GM12878 (cell line): ENCODE data around the gene P3R3URF. TPM values are rescaled to one million over a fixed set of nuclear protein-coding genes. Genes with fewer than 3 reads are reported as not detected.

ENCODE experiments used
- BHLHE40 ChIP-seq, 2 experiments: fragments of 450-650 bp in 1 of 2; IDR thresholded peaks; 2 replicates each; pipeline ENCODE4 v1.6.1; 2011 to 2017; ENCODE audit warnings: low read depth in 2 of 2, borderline replicate concordance in 1 of 2, improper control_type of control experiment in 1 of 2, low read length in 1 of 2, mild to moderate bottlenecking in 1 of 2
- CEBPB ChIP-seq, 2 experiments: fragments of 150-350 bp in 1 of 2; IDR thresholded peaks; 2 replicates each; pipeline ENCODE4 v1.6.1; 2012 to 2014; ENCODE audit warnings: low read depth in 2 of 2, low read length in 2 of 2, borderline replicate concordance in 1 of 2, inconsistent platforms in 1 of 2
- CREB1 ChIP-seq: IDR thresholded peaks from 2 replicates; pipeline ENCODE4 v1.6.1; 2012; ENCODE audit warnings: low read depth, mild to moderate bottlenecking, inconsistent platforms
- EED ChIP-seq: sonication (generic); IDR thresholded peaks from 2 replicates; pipeline ENCODE4 v1.6.1; 2016; ENCODE audit warnings: antibody characterized with exemption, low read depth
- ESRRA ChIP-seq: IDR thresholded peaks from 2 replicates; pipeline ENCODE4 v1.6.1; 2012; ENCODE audit warnings: mild to moderate bottlenecking, low read length, improper control_type of control experiment
- GATAD2B ChIP-seq: fragments of 450-650 bp; conservative IDR thresholded peaks from 2 replicates; pipeline ENCODE4 v1.6.1; 2017; ENCODE audit warnings: low read depth, mild to moderate bottlenecking, moderate library complexity
- IKZF2 ChIP-seq, 2 experiments: fragments of 450-650 bp; IDR thresholded peaks; 2 replicates each; pipeline ENCODE4 v1.6.1; 2017; ENCODE audit warnings: mild to moderate bottlenecking in 2 of 2, moderate library complexity in 2 of 2
- KLF5 ChIP-seq: fragments of 450-650 bp; IDR thresholded peaks from 2 replicates; pipeline ENCODE4 v1.6.1; 2014; ENCODE audit warnings: mild to moderate bottlenecking; ENCODE audit not compliant: partially characterized antibody
- MYC ChIP-seq: IDR thresholded peaks from 2 replicates; pipeline ENCODE4 v1.6.1; 2011; ENCODE audit warnings: mild to moderate bottlenecking, low read length, moderate library complexity, inconsistent platforms; ENCODE audit not compliant: insufficient read depth, insufficient replicate concordance, insufficient read length, severe bottlenecking
- NFXL1 ChIP-seq: fragments of 450-650 bp; IDR thresholded peaks from 2 replicates; pipeline ENCODE4 v1.6.1; 2017; ENCODE audit warnings: antibody characterized with exemption, mild to moderate bottlenecking, borderline replicate concordance
- NR2C1 ChIP-seq: fragments of 450-650 bp; IDR thresholded peaks from 2 replicates; pipeline ENCODE4 v1.6.1; 2017; ENCODE audit warnings: antibody characterized with exemption, mild to moderate bottlenecking, moderate library complexity
- PAX8 ChIP-seq: fragments of 450-650 bp; IDR thresholded peaks from 2 replicates; pipeline ENCODE4 v1.6.1; 2017; ENCODE audit warnings: mild to moderate bottlenecking, moderate library complexity
- RB1 ChIP-seq: fragments of 450-650 bp; formaldehyde crosslinking; IDR thresholded peaks from 2 replicates; pipeline ENCODE4 v1.6.1; 2017; ENCODE audit warnings: mild to moderate bottlenecking, borderline replicate concordance
- STAT3 ChIP-seq: IDR thresholded peaks from 2 replicates; pipeline ENCODE4 v1.6.1; 2011; ENCODE audit warnings: low read depth, low read length, improper control_type of control experiment
- TCF12 ChIP-seq: IDR thresholded peaks from 2 replicates; pipeline ENCODE4 v1.6.1; 2011; ENCODE audit warnings: low read depth, mild to moderate bottlenecking, low read length
- ZBED1 ChIP-seq: IDR thresholded peaks from 2 replicates; pipeline ENCODE4 v1.6.1; 2016; ENCODE audit warnings: borderline replicate concordance
- ZNF207 ChIP-seq: fragments of 450-650 bp; IDR thresholded peaks from 2 replicates; pipeline ENCODE4 v1.6.1; 2014; ENCODE audit warnings: antibody characterized with exemption, mild to moderate bottlenecking, borderline replicate concordance
- ZNF274 ChIP-seq: IDR thresholded peaks from one replicate; pipeline ENCODE4 v1.8.0; 2011; ENCODE audit not compliant: insufficient read length, insufficient read depth
- ZNF622 ChIP-seq: fragments of 450-650 bp; IDR thresholded peaks from 2 replicates; pipeline ENCODE4 v1.6.1; 2017; ENCODE audit warnings: mild to moderate bottlenecking, inconsistent platforms
- ZSCAN29 ChIP-seq: fragments of 450-650 bp; IDR thresholded peaks from 2 replicates; pipeline ENCODE4 v1.6.1; 2017; ENCODE audit warnings: mild to moderate bottlenecking, moderate library complexity
- polyA plus RNA-seq, 11 experiments: library from polyadenylated mRNA; depleted of rRNA in 4 of 11; unstranded in 6 of 11; stranded (reverse) in 5 of 11; fragments of >200 nt; fragmentation: Nextera tagmentation in 4 of 11; fragmentation: Illumina TruSeq in 1 of 11; extraction: Ambion mirVana in 4 of 11; extraction: Trizol in 1 of 11; gene quantifications; 1 replicate in 1 of 11; 2 replicates in 10 of 11; pipeline versions ENCODE4 v1.2.1 to v1.2.3, GENCODE V29; 2011 to 2016; ENCODE audit warnings: inconsistent platforms in 2 of 11, missing spikeins in 2 of 11, low read depth in 1 of 11
- total RNA-seq, 4 experiments: library from RNA; depleted of rRNA in 3 of 4; stranded (reverse); fragments of >200 nt in 3 of 4; fragmentation: Illumina TruSeq in 1 of 4; extraction: Trizol in 1 of 4; gene quantifications; 2 replicates each; pipeline versions ENCODE4 v1.2.1 to v1.2.3, GENCODE V29; 2013 to 2021
- TF ChIP-seq, protein P1 (sequence below), 3 experiments: IDR thresholded peaks in 2 of 3; conservative IDR thresholded peaks in 1 of 3; 2 replicates each; pipeline ENCODE4 v1.5.1; 2011; ENCODE audit warnings: low read depth in 3 of 3, low read length in 3 of 3, mild to moderate bottlenecking in 3 of 3, control low read depth in 2 of 3, moderate library complexity in 2 of 3, inconsistent platforms in 1 of 3, mixed read lengths in 1 of 3; ENCODE audit not compliant: control insufficient read depth in 2 of 3, insufficient read depth in 1 of 3; ENCODE audit errors: extremely low read depth in 1 of 3
- TF ChIP-seq, protein P2 (sequence below): fragments of 450-650 bp; formaldehyde crosslinking; IDR thresholded peaks from 2 replicates; pipeline ENCODE4 v1.4.0; 2020; ENCODE audit warnings: mild to moderate bottlenecking, moderate library complexity
- TF ChIP-seq, protein P3 (sequence below): IDR thresholded peaks from 2 replicates; pipeline ENCODE4 v1.6.1; 2011; ENCODE audit warnings: borderline replicate concordance, low read depth, mild to moderate bottlenecking, moderate library complexity, mixed read lengths, low read length; ENCODE audit not compliant: insufficient read depth; ENCODE audit errors: extremely low read length

The P3R3URF gene
- total and polyA plus RNA-seq, 10 of the 15 experiments (the other 5 are each of a cell fraction or from before 2014, with no cell fraction given) = not detected

DNA sequence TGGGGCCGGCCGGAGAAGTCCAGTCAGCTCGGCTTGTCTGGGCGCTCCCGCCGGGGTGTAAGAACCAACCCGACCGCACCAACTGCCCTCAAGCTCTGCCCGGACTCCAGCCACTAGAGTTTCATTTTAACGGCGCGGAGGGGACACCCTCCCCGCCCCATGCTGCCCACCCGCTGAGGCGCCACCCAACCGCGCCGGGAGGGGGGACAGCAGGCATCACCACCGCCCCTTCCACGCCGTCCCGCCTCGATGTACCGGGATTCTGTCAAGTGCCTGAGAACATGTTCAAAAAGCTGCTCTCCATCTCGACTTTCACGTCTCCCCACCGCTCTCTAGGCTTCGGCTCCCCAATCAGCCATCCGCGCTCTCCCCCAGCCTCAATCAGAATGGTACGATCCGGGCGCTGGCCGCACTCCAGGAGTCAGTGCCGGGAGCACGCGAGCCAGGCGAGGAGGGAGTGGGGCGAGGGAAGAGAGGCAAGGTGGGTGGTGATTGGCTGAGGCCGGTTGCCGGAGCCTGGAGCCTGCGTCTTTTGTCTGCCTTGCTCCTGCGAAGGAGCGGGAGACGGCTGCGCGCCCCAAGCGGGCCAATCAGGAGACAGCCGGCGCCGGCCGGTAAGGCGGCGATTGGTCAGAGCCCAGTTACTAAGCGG is 43.6 kb downstream of the P3R3URF start, which contains the start of gene PIK3R3 (continued):
- TF ChIP-seq RB1 (peak; percentile 98), GATAD2B (no peak; the same call in 1 of the 2 replicates), ZNF207 (peak; percentile 100), PAX8 (no peak), EED (peak; percentile 80), MYC (no peak), STAT3 (no peak), ZSCAN29 (0 out of 2 replicates have a peak, but pooled peaks have one; percentile 28), CREB1 (peak; percentile 47; the same call in 1 of the 2 replicates), NR2C1 (no peak), NFXL1 (no peak), BHLHE40 (IDR thresholded peaks at IDR 0.05; ENCODE audit: borderline replicate concordance in 1 of 2, low read depth in 2 of 2, low read length in 1 of 2) (peak; percentile 98 to 99), ZBED1 (peak; percentile 63; the same call in 1 of the 2 replicates), TCF12 (peak; percentile 68; the same call in 1 of the 2 replicates), CEBPB (IDR thresholded peaks at IDR 0.05; ENCODE audit: borderline replicate concordance in 1 of 2, low read depth in 2 of 2, low read length in 2 of 2) (no peak; a peak in 1 of 4 replicates), IKZF2 (IDR thresholded peaks at IDR 0.05) (peak; percentile 79 to 81; a peak in 3 of 4 replicates), ZNF274 (no peak), ZNF622 (no peak), KLF5 (peak; percentile 100), ESRRA (no peak)
- TF ChIP-seq, protein P1, sequence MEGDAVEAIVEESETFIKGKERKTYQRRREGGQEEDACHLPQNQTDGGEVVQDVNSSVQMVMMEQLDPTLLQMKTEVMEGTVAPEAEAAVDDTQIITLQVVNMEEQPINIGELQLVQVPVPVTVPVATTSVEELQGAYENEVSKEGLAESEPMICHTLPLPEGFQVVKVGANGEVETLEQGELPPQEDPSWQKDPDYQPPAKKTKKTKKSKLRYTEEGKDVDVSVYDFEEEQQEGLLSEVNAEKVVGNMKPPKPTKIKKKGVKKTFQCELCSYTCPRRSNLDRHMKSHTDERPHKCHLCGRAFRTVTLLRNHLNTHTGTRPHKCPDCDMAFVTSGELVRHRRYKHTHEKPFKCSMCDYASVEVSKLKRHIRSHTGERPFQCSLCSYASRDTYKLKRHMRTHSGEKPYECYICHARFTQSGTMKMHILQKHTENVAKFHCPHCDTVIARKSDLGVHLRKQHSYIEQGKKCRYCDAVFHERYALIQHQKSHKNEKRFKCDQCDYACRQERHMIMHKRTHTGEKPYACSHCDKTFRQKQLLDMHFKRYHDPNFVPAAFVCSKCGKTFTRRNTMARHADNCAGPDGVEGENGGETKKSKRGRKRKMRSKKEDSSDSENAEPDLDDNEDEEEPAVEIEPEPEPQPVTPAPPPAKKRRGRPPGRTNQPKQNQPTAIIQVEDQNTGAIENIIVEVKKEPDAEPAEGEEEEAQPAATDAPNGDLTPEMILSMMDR (IDR thresholded peaks at IDR 0.05 in 2 of 3, conservative IDR thresholded peaks at IDR 0.05 in 1 of 3; ENCODE audit: control insufficient read depth in 2 of 3, extremely low read depth in 1 of 3, insufficient read depth in 1 of 3, low read depth in 3 of 3, low read length in 3 of 3) = no peak
- TF ChIP-seq, protein P2, sequence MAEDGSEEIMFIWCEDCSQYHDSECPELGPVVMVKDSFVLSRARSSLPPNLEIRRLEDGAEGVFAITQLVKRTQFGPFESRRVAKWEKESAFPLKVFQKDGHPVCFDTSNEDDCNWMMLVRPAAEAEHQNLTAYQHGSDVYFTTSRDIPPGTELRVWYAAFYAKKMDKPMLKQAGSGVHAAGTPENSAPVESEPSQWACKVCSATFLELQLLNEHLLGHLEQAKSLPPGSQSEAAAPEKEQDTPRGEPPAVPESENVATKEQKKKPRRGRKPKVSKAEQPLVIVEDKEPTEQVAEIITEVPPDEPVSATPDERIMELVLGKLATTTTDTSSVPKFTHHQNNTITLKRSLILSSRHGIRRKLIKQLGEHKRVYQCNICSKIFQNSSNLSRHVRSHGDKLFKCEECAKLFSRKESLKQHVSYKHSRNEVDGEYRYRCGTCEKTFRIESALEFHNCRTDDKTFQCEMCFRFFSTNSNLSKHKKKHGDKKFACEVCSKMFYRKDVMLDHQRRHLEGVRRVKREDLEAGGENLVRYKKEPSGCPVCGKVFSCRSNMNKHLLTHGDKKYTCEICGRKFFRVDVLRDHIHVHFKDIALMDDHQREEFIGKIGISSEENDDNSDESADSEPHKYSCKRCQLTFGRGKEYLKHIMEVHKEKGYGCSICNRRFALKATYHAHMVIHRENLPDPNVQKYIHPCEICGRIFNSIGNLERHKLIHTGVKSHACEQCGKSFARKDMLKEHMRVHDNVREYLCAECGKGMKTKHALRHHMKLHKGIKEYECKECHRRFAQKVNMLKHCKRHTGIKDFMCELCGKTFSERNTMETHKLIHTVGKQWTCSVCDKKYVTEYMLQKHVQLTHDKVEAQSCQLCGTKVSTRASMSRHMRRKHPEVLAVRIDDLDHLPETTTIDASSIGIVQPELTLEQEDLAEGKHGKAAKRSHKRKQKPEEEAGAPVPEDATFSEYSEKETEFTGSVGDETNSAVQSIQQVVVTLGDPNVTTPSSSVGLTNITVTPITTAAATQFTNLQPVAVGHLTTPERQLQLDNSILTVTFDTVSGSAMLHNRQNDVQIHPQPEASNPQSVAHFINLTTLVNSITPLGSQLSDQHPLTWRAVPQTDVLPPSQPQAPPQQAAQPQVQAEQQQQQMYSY = no peak
- TF ChIP-seq, protein P3, sequence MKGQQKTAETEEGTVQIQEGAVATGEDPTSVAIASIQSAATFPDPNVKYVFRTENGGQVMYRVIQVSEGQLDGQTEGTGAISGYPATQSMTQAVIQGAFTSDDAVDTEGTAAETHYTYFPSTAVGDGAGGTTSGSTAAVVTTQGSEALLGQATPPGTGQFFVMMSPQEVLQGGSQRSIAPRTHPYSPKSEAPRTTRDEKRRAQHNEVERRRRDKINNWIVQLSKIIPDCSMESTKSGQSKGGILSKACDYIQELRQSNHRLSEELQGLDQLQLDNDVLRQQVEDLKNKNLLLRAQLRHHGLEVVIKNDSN = no peak
